HCT116 (cell line): ENCODE results near the gene G0S2.

ENCODE experiments used
- EZH2phosphoT487 ChIP-seq: fragments of 200-600 bp; IDR thresholded peaks from 2 replicates; pipeline ENCODE4 v1.6.1; 2018; ENCODE audit warnings: antibody characterized with exemption, borderline replicate concordance
- POLR2A ChIP-seq: IDR thresholded peaks from 2 replicates; pipeline ENCODE4 v1.7.0; 2011; ENCODE audit warnings: borderline replicate concordance; ENCODE audit not compliant: insufficient read depth, insufficient read length; ENCODE audit errors: extremely low read depth
- SP1 ChIP-seq: IDR thresholded peaks from 2 replicates; pipeline ENCODE4 v1.6.1; 2012; ENCODE audit warnings: low read depth
- ZNF274 ChIP-seq: fragments of 200-500 bp; sonication (Bioruptor generic); IDR thresholded peaks from 2 replicates; pipeline ENCODE4 v1.6.1; 2014; ENCODE audit warnings: mild to moderate bottlenecking, low read depth, low read length, inconsistent platforms
- TF ChIP-seq, protein P1 (sequence below), 3 experiments: fragments of 200-600 bp in 1 of 3; sonication (generic) in 1 of 3; IDR thresholded peaks in 2 of 3; conservative IDR thresholded peaks in 1 of 3; 2 replicates each; pipeline ENCODE4 v1.5.1; 2012 to 2017; ENCODE audit warnings: low read depth in 2 of 3, low read length in 2 of 3, antibody characterized with exemption in 1 of 3, borderline replicate concordance in 1 of 3, control low read depth in 1 of 3, mild to moderate bottlenecking in 1 of 3, mixed read lengths in 1 of 3, mixed run types in 1 of 3, moderate library complexity in 1 of 3; ENCODE audit not compliant: insufficient read depth in 1 of 3
- TF ChIP-seq, protein P2 (sequence below): IDR thresholded peaks from 2 replicates; pipeline ENCODE4 v1.6.1; 2012

DNA sequence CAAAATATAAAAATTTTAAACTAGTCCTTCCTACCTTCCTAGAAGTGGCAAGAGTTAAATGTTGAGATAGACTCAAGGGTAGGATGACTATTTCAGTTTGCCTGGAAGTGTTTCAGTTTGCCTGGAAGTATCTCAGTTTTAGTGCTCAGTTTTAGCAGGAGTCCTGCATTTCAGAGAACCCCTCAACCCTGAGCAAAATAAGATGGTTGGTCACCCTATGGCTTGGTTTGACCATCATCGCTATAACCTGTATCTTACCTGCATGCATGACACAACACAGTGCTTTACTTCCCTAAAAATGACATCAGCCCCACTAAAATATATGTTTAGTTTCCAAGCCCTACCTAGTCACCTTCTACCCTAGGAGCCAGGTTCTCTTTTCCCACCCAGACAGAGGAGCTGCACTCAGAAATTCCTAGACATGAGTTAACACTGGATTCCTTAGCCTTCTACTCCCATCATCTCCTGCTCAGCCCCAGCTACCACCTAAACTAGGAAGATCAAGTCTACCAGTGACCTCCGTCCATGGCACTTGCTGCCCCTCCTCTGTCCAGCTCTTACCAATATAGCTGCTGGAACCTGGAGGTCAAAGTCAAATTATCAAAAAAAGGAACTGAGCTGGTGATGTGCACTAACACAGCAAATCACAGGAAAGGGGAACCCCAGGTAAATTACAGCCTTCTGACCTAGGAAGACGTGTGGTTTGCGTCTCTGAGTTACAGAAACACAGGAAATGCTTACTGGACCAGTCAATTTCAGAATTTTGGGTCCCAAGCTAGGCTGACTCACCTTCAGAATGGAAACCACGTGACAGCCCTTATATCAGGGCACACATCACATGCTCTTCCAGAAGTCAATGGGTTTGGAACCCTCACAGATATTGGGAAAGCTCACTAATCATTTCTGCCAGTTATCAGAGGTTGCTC is 2.2 kb upstream of the G0S2 start:
- TF ChIP-seq, protein P1, sequence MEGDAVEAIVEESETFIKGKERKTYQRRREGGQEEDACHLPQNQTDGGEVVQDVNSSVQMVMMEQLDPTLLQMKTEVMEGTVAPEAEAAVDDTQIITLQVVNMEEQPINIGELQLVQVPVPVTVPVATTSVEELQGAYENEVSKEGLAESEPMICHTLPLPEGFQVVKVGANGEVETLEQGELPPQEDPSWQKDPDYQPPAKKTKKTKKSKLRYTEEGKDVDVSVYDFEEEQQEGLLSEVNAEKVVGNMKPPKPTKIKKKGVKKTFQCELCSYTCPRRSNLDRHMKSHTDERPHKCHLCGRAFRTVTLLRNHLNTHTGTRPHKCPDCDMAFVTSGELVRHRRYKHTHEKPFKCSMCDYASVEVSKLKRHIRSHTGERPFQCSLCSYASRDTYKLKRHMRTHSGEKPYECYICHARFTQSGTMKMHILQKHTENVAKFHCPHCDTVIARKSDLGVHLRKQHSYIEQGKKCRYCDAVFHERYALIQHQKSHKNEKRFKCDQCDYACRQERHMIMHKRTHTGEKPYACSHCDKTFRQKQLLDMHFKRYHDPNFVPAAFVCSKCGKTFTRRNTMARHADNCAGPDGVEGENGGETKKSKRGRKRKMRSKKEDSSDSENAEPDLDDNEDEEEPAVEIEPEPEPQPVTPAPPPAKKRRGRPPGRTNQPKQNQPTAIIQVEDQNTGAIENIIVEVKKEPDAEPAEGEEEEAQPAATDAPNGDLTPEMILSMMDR (IDR thresholded peaks at IDR 0.05 in 2 of 3, conservative IDR thresholded peaks at IDR 0.05 in 1 of 3; ENCODE audit: borderline replicate concordance in 1 of 3, insufficient read depth in 1 of 3, low read depth in 2 of 3, low read length in 2 of 3) = no peak
- TF ChIP-seq EZH2phosphoT487 (no peak), POLR2A (no peak), SP1 (no peak), ZNF274 (no peak)
- TF ChIP-seq, protein P2, sequence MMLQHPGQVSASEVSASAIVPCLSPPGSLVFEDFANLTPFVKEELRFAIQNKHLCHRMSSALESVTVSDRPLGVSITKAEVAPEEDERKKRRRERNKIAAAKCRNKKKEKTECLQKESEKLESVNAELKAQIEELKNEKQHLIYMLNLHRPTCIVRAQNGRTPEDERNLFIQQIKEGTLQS = no peak
